Activated CD4-positive, alpha-beta T cell treated with anti-CD3 and anti-CD28 coated beads for 48 hours (primary cell): ENCODE data around the gene AKT2.

Experiments
- DNase-seq: peaks from one replicate; pipeline ENCODE4 v3.0.0-alpha.2; 2020

The AKT2 gene

DNA sequence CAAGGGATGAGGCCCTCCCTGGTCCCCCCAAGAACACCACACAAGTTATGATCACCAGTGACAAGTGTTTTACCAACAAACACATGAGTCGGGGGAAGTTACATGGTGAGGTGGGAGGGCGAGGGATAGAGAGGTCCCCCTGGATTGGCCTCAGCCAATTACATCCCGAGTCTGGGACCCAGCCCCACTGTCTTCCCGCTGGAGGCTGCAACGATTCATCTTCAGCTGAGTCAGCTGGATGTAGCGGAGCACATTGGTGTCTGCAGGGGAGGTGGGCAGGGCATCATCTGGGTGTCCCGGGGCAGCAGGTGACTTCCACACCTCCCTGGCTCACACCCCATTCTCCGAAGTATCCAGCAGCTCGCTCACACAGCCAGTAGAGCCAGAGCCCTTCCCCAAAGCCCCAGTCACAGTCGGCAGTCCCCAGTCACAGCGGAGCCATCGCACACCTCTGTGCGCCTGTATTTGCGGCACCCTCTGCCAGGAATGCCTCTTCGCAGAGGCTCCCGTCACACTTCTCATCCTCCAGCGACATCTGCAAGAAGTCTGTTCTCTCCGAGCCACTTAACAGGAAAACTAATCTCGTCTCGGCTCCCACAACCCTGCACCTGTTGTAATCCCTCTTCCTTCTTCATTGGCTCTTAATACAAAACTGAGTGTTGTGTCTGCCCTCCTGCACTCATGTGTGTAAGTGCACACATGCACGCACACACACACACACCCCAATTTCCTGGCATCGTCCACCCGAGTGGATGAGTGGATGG, 69.0 kb downstream of the AKT2 start:
- DNase-seq, result no peak

DNA sequence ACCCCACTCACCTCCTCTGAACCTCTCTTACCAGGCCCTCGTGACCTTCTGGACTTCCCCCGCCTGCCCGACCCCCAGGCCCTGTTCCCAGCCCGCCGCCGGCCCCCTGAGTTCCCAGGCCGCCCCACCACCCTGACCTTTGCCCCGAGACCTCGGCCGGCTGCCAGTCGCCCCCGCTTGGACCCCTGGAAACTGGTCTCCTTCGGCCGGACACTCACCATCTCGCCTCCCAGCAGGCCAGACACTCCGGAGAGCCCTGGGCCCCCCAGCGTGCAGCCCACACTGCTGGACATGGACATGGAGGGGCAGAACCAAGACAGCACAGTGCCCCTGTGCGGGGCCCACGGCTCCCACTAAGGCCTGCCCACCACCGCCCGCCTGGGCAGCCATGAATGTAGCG, 70.2 kb downstream of the AKT2 start:
- DNase-seq, result no peak

DNA sequence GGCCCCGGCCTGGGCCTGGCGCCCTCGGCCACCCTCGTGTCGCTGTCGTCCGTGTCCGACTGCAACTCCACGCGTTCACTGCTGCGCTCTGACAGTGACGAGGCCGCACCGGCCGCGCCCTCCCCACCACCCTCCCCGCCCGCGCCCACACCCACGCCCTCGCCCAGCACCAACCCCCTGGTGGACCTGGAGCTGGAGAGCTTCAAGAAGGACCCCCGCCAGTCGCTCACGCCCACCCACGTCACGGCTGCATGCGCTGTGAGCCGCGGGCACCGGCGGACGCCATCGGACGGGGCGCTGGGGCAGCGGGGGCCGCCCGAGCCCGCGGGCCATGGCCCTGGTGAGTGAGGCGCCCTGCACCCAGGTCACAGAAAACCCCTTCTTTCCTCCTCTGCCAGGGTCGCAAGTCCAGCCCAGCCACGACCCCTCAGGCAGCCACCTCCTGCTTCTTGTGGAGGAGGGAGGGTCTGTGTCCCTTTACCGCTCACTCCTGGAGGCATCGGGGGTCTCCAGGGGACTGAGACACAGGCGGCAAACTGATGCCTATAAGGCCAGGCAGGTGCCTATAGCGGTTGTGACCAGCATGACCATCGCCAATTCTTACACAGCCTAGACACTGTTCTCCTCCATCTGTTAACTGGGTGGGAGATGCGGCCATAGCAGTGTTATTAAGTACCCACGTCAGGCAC, 71.1 kb downstream of the AKT2 start:
- DNase-seq, result no peak

DNA sequence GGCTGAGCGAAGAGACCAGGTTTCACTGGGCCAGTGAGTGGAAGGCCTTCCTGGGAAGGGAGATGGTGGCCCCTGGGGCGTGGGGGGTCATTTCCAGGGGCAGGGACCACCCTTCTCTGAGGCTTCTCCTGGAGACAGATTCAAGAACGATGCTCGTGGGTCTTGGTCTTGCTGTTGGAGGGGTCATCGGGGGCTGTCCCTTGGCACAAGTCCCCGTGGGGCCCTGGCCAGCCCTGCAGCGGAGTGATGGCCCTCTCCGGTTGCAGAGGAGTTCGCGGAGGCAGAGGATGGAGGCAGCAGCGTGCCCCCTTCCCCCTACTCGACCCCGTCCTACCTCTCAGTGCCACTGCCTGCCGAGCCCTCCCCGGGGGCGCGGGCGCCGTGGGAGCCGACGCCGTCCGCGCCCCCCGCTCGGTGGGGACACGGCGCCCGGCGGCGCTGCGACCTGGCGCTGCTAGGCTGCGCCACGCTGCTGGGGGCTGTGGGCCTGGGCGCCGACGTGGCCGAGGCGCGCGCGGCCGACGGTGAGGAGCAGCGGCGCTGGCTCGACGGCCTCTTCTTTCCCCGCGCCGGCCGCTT, 71.8 kb downstream of the AKT2 start:
- DNase-seq, result no peak

DNA sequence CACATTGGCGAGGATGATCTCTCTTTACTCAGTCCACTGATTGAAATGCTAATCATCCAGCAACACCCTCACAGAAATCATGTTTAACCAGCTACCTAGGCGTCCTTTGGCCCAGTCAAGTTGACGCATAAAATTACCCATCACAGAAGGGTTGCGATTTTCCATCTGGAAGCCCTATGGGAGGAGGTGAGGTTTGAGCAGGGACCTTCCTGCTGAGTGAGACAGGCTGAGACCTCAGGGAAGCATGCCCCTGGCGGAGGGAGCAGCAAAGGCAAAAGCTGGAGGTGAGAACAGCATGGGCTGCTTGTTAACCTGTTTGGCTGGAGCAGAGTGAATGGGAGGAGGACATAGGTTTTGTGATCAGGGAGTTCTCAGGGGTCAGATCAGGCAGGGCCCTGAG, 74.3 kb downstream of the AKT2 start:
- no peak for DNase-seq

DNA sequence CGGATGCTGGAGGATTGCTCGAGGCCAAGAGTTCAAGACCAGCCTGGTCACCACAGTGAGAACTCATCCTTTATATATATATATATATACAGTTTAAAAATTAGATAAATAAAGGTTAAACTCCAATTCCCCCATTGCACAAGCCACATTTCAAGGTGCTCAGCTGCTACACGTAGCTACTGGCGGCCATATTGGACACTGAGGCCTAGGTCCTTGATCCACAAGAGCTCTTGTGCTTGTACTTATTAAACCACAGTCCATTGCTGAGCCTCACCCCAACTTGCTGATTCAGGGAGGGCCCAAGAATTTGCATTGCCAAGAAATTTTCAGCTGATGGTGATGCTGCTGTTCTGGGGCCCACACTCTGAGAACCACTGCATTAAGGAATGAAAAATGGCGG, 76.5 kb downstream of the AKT2 start:
- no peak for DNase-seq

DNA sequence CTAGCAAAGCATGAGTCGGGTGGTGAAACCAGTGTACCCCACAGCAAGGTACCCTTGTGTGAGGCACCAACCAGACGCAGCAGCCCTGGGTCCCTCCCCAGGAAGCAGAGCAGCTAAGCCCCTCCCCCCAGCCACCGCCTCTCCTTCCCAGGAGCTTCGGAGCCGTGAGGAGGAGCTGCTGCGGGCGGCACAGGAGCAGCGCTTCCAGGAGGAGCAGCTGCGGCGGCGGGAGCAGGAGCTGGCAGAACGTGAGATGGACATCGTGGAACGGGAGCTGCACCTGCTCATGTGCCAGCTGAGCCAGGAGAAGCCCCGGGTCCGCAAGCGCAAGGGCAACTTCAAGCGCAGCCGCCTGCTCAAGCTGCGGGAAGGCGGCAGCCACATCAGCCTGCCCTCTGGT, 79.4 kb downstream of the AKT2 start:
- DNase-seq, result no peak

DNA sequence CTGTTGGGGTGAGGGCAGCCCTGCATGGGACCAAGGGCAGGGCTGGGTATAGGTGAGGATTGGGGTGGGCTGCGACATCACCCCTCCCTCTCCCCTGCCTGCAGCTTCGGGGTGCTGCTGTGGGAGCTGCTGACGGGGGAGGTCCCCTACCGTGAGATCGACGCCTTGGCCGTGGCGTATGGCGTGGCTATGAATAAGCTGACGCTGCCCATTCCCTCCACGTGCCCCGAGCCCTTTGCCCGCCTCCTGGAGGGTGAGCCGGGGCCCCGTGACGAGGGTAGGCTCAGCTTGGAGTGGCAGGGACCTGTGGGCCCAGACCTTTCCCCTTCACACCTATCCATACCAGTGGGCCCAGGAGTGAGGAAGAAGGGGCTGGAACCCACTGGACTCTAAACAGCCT, 80.8 kb downstream of the AKT2 start:
- no peak for DNase-seq

DNA sequence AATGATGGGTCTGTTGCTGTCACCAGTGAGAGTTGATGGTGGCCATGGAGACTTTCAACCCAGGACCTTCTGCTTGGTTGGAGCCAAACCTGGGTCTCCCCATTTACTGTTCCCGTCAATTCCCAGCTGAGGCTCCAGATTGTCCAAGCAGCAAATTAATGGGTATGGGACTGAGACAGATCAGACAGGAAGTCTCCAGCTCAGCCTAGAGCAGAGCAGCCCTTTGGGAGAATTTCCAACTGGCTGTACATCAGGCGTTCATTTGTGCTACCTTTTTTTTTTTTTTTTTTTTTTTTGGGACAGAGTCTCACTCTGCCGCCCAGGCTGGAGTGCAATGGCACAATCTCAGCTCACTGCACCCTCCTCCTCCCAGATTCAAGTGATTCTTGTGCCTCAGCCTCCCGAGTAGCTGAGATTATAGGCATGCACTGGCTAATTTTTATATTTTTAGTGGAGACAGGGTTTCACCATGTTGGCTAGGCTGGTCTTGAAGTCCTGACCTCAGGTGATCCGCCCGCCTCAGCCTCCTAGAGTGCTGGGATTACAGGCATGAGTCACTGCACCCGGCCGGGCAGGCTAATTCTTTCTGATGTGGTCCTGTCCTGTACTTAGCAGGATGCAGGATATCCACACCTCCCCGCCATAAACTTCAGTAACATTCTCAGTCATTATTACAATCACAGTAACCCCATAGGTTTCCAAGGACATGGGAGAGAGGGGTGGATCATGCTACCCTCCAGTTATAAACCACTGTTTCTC, 84.6 kb downstream of the AKT2 start:
- DNase-seq, result no peak

DNA sequence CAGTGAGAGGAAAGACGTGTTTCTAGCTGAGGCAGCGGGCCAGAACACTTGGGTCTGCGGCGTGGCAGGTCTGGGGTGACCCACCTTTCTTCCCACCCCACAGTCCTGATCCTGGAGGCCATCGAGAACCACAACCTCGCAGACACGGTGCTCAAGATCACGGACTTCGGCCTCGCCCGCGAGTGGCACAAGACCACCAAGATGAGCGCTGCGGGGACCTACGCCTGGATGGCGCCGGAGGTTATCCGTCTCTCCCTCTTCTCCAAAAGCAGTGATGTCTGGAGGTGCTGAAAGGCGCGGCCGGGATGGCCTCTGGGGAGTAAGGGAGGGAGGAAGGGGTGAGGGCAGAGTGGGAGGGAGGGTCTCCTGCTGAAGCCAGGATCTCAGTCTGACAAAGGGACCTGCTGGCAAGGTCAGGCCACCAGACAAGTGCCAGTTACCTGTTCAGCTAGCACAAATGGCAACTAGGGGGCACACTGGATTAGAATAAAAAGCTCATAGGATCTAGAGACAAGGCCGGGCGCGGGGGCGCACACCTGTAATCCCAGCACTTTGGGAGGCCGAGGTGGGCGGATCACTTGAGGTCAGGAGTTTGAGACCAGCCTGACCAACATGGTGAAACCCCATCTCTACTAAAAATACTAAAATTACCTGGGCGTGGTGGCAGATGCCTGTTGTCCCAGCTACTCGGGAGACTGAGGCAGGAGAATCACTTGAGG, 86.7 kb downstream of the AKT2 start:
- no peak for DNase-seq

DNA sequence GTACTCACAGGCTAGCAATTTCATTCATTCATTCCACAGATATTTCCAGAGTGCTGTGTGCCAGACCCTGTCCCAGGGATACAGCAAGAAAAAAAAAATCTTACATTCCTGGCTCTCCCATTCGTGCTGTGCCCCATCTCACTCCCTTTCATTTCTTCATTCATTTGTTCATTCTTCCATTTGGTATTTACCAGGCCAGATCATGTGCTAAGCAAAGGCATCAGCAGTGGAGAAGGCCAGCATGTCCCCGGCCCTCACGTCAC, 91.6 kb downstream of the AKT2 start:
- DNase-seq, result no peak

DNA sequence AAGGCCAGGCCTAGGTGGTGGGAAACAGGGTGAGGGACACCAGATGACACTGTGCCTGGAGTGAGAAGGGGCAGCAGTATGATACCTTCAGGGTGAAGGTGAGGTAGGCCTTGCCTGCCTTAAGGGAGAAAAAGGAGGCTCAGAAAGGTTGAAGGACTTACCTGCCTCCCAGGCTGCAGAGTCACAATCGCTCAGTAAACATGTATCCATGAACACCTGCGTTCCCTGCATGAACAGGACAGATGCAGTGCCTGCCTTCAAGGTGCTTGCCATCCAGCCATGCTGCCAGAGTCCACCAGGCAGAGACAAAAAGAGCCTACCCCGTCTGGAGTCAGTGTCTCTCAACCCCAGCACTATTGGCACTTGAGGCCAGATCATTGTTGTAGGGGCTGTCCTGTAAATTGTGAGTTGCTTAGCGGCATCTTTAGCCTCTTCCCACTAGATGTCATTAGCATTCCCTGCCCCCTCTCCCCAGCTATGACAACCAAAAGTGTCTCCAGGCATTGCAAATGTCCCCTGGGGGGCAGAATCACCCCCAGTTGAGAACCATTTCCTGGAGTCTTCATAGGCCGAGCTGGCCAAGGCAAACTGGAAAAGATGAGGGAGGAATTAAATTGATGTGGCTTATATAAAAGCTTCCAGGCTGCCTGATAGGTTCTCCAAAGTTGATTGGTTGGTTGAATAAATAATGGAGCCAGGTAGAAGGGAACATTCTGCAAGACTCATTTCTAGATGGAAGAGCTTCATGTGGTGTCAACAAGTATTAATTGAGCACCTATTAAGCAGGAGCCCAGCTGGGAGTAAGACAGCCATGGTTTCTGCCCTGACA, 92.2 kb downstream of the AKT2 start:
- no peak for DNase-seq

DNA sequence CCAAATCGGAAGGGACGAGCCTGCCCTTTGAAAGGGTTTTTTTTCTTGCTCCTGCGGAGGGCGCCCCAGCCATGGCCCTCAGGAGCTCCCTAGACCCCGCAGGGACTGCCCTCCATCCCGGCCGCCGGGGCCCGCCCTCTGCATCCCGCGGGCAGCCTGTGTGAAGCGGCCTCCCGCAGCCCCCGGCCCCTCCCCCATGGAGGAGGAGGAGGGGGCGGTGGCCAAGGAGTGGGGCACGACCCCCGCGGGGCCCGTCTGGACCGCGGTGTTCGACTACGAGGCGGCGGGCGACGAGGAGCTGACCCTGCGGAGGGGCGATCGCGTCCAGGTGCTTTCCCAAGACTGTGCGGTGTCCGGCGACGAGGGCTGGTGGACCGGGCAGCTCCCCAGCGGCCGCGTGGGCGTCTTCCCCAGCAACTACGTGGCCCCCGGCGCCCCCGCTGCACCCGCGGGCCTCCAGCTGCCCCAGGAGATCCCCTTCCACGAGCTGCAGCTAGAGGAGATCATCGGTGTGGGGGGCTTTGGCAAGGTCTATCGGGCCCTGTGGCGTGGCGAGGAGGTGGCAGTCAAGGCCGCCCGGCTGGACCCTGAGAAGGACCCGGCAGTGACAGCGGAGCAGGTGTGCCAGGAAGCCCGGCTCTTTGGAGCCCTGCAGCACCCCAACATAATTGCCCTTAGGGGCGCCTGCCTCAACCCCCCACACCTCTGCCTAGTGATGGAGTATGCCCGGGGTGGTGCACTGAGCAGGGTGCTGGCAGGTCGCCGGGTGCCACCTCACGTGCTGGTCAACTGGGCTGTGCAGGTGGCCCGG, 93.1 kb downstream of the AKT2 start:
- DNase-seq, result peak; percentile 21

DNA sequence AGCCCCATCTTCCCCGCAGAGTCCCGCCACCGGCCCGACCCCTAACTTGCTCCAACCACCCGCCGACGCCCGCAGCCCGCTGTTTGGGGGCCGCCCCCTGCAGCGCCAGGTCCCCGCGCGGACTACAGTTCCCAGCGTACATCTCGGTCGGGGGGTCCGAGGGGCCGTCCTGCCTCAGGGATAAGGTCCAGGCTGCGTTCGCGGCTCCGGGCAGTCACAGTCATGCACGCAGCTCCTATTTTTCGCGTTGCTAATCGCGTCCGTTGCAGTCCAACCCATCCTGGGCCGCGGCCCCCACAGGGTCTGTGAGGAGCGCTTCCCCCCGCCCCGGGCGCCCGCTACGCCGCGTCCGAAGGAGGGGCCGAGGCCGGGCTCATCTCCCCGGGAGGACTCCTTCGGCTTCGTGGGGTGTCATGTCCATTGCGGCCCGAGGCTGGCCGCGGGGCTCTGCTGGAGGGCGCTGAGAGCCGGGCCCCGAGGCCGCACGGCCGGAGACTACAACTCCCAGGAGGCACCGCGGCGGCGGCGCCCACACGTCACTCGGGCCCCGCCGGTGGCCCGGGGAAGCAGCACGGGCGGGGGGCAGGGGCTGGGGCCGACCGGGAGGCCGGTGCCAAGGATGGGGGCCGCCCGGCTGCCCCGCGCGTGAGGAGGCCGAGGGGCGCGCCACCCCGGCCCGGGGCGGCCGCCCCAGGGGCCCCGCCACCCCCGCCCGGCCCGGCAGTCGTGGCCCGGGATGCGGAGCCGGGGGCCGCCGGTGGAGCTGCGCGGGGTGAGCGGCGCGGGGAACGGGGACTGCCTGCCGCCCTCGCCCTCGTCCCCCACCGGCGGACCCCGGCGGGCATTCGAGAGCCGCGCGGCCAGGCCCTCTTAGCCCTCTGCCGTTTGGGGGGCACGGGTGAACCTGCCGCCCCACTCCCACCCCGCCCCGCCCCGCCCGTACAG, 94.0 kb downstream of the AKT2 start, which contains the start of gene MAP3K10:
Gene MAP3K10 (plus strand): TSS at position 536 of the 945 bp plus-strand sequence. CDS start 606 bp downstream, outside the sequence.
- peak; percentile 86 for DNase-seq

DNA sequence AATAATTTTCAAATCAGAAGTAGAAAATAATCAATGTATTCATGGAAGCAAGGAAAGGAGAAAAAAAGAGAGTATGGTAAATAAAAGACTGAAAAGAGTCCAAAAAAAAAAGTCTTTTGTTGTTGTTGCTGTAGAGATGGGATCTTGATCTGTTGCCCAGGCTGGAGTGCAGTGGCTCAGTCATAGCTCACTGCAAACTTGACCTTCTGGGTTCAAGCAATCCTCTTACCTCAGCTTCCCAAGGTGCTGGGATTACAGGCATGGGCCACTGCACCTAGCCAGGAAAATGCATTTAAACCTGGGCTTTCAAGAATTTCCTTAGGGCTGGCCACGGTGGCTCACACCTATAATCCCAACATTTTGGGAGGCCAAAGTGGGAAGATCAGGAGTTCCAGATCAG, 100.9 kb downstream of the AKT2 start:
- DNase-seq, result no peak
